IPS-18a (cell line): Measurements from ENCODE around the gene CHPF2.

Experiments
- H3K27ac ChIP-seq: one replicate; pipeline ENCODE4 v1.5.1; 2013; ENCODE audit warnings: low read length
- H3K27me3 ChIP-seq: one replicate; pipeline ENCODE4 v1.6.1; 2013; ENCODE audit warnings: mild to moderate bottlenecking, low read length; ENCODE audit not compliant: control insufficient read depth, insufficient read depth
- H3K36me3 ChIP-seq: one replicate; pipeline ENCODE4 v1.6.1; 2013; ENCODE audit warnings: low read depth, low read length; ENCODE audit not compliant: control insufficient read depth
- H3K4me1 ChIP-seq: one replicate; pipeline ENCODE4 v1.6.1; 2013; ENCODE audit warnings: low read depth, low read length; ENCODE audit not compliant: control insufficient read depth
- H3K4me3 ChIP-seq: one replicate; pipeline ENCODE4 v1.5.1; 2013; ENCODE audit warnings: low read length
- H3K9ac ChIP-seq: one replicate; pipeline ENCODE4 v1.6.1; 2013; ENCODE audit warnings: mild to moderate bottlenecking, low read length, moderate library complexity
- H3K9me3 ChIP-seq: one replicate; pipeline ENCODE4 v1.6.1; 2013; ENCODE audit warnings: low read depth, low read length; ENCODE audit not compliant: control insufficient read depth

CHPF2 gene

DNA sequence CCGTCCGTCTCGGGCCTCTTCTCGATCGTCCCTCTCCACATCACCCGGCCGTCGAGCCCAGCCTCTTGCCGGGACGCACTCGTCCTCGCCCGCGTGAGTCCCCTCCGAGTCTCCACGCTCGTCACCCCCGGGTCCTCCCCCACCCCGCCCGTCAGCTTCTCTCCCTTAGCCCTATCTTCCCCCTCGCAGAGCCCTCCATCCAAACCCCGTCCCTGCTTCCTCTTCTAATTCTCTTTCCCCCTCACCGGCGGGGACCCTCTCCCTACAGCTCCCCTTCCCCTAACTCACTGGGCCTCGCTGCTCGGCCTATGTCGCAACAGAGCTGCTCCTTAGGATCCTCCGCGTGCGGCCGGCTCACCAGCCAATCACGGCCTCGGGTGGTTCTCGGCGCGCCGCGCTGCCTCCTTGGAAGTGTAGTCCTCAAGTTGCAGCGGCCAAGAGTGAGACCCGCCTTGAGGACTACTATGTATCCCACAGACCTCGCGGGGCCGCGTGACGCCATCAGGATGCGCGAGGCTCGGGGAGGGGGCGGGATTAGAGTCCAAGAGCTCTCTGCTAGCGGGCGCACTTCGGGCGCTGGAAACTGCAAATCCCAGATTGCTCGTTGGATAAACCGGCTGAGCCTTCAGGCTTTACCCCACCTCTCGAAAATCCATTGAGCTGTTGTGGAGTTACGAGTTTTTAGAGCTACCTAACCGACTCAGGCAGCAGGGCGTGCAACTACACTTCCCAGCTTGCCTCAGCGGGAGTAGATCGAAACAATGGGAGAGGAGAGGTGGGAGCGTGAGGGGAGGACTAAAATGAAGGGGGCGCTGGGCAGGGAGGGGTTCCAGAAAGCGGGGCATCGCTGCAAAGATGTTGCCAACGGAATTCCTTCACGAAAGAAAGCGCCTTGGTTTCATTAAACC, 5.2 kb upstream of the CHPF2 start, which contains the start of gene ABCF2:
Gene ABCF2 (minus strand): TSS at position 331 of the 908 bp plus-strand sequence. CDS start 747 bp downstream, outside the sequence.
- peak within 1 kb of the TSS; percentile 76 for H3K9ac ChIP-seq
- peak within 1 kb of the TSS; percentile 78 for H3K4me3 ChIP-seq
- no peaks in the 10 kb centered on the region for H3K27me3 ChIP-seq
- H3K27ac ChIP-seq: peak within 1 kb of the TSS; percentile 62
- peaks cover 27% of the 10 kb centered on the region for H3K36me3 ChIP-seq
- no peaks in the 10 kb centered on the region for H3K9me3 ChIP-seq
- peaks cover 9% of the 10 kb centered on the region for H3K4me1 ChIP-seq

DNA sequence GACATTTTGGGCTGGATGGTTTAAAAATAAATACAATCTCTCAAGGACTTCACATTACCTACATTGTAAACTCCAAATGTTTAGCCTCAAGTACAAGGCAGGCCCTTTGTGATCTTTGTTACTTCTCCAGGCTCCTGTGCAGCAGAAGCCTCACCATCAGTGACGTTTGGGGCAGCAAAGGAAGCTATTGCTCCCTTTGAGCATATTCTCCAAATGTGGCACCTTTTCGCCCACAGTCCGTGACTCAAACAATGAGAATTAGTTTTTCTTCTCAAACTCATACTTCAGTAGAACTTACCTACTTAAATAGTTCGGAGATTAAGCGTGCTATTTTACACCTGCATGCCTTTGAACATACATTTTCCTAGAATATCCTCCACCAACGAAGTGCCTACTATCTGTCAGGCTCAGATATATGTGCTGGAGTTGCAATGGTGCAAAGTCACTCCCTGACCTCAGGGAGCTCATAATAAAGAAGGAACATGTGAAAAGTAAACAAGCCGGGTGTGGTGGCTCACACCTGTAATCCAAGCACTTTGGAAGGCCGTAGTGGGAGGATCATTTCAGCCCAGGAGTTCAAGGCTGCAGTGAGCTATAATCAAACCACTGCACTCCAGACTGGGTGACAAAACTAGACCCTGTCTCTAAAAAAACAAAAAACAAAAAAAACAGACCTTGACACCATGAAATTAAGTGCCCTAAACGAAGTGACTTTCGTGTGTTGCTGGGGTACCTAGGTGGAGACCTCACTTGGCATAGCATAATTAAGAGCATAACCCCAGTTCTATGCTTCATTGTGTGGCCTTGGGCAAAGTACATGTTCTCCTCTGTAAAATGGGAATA, 4.0 kb upstream of the CHPF2 start:
- Histone ChIP-seq H3K9ac (peak overlapping the region; percentile 70), H3K9me3 (no peaks in the 10 kb centered on the region), H3K4me3 (peak overlapping the region; percentile 78), H3K4me1 (peaks cover 10% of the 10 kb centered on the region), H3K36me3 (peaks cover 17% of the 10 kb centered on the region), H3K27ac (peak overlapping the region; percentile 62), H3K27me3 (no peaks in the 10 kb centered on the region)

DNA sequence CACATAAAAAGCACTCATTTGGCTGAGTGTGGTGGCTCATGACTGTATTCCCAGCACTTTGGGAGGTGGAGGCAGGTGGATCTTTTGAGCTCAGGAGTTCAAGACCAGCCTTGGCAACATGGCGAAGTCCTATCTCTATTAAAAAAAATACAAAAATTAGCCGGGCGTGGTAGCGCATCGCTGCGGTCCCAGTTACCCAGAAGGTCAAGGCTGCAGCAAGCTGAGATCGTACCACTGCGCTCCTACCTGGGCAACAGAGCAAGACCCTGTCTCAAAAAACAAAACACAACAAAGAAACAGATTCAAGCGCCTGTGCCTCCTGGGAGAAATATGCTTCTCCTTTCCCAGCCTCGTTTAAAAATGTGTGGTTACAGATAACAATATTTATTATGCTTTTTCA, 3.0 kb upstream of the CHPF2 start:
- H3K27me3 ChIP-seq: no peaks in the 10 kb centered on the region
- H3K9ac ChIP-seq: no peak overlapping the region
- no peak overlapping the region for H3K27ac ChIP-seq
- no peaks in the 10 kb centered on the region for H3K9me3 ChIP-seq
- no peak overlapping the region for H3K4me3 ChIP-seq
- peaks cover 14% of the 10 kb centered on the region for H3K4me1 ChIP-seq
- peaks cover 7% of the 10 kb centered on the region for H3K36me3 ChIP-seq

DNA sequence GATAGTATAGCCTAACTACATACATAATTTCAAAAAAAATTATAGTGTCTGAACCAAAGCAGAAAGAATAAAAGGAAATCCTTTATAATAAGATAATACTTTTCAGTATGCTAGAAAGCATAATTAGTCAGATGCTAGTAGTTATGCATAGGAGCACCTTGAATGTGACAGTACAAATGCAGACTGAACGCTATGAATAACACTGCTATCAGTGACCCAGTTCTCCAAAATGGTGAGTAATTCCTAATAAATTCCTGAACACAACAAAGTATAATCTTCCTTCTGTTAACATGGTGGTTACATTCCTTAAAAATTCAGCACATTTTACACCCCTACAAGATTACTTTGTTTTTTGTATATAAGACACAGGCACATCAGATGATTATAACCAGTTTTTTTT, 1.2 kb upstream of the CHPF2 start:
- Histone ChIP-seq H3K9me3 (no peaks in the 10 kb centered on the region), H3K4me1 (peaks cover 14% of the 10 kb centered on the region), H3K27ac (no peak overlapping the region), H3K27me3 (no peaks in the 10 kb centered on the region), H3K9ac (no peak overlapping the region), H3K36me3 (no peaks in the 10 kb centered on the region), H3K4me3 (no peak overlapping the region)

DNA sequence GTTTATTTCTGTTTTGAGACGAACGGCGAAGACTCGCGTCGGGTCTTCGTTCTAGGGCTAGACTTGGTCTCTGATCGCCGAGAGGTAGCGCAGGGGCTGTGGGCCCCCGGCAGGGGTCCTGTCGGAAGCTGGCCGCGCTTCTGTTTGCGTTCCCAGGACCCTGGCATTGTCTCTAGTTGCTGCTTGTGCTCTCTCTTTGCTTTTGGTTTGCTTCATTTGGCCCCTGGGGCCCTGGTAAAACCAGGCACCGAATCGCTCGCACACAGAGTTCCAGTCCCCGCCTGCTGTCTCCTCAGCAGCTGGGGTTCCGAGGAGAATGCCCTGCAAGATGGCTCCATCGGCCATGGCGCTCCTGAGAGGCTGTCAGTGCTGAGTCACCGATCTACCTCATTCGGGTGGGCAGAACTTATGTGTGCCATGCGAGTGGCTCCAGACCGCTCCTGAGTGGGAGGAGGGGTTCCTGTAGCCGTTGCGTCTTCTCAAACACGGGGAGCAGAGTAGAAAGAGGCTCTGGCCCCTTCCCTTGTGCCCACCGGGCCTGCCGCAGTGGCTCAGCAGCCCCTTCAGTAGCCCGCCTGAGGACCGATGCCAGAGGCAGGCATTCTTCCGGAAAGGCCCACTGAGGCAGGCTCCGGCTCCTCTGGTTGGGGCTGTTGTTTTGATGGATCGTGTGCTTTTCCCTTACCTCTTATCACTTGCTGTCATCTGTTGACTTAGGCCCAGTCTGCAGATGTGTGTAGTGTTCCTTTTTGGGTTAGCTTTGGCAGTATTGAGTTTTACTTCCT, 826 bp downstream of the CHPF2 start:
- Histone ChIP-seq H3K4me1 (peaks cover 12% of the 10 kb centered on the region), H3K9me3 (no peaks in the 10 kb centered on the region), H3K4me3 (peak overlapping the region; percentile 84), H3K27me3 (no peaks in the 10 kb centered on the region), H3K27ac (no peak overlapping the region), H3K9ac (peak overlapping the region; percentile 68), H3K36me3 (peaks cover 8% of the 10 kb centered on the region)

DNA sequence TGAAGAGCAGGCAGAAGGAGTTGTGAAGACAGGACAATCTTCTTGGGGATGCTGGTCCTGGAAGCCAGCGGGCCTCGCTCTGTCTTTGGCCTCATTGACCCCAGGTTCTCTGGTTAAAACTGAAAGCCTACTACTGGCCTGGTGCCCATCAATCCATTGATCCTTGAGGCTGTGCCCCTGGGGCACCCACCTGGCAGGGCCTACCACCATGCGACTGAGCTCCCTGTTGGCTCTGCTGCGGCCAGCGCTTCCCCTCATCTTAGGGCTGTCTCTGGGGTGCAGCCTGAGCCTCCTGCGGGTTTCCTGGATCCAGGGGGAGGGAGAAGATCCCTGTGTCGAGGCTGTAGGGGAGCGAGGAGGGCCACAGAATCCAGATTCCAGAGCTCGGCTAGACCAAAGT, 1.5 kb downstream of the CHPF2 start:
- Histone ChIP-seq H3K4me1 (peaks cover 10% of the 10 kb centered on the region), H3K27ac (no peak overlapping the region), H3K9me3 (no peaks in the 10 kb centered on the region), H3K9ac (no peak overlapping the region), H3K27me3 (no peaks in the 10 kb centered on the region), H3K4me3 (peak overlapping the region; percentile 84), H3K36me3 (peaks cover 10% of the 10 kb centered on the region)

DNA sequence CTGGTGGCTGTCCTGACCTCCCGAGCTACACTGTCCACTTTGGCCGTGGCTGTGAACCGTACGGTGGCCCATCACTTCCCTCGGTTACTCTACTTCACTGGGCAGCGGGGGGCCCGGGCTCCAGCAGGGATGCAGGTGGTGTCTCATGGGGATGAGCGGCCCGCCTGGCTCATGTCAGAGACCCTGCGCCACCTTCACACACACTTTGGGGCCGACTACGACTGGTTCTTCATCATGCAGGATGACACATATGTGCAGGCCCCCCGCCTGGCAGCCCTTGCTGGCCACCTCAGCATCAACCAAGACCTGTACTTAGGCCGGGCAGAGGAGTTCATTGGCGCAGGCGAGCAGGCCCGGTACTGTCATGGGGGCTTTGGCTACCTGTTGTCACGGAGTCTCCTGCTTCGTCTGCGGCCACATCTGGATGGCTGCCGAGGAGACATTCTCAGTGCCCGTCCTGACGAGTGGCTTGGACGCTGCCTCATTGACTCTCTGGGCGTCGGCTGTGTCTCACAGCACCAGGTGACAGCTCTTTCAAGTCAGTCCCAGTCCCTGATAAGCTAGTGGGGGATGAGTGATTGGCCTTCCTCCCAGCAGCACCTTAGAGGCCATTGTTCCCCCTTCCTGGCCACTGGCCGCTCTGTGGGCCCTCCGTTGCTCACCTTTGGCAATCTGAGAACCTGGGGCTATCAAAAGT, 3.0 kb downstream of the CHPF2 start:
- Histone ChIP-seq H3K9ac (no peak overlapping the region), H3K4me1 (peaks cover 10% of the 10 kb centered on the region), H3K4me3 (no peak overlapping the region), H3K27me3 (no peaks in the 10 kb centered on the region), H3K36me3 (peaks cover 11% of the 10 kb centered on the region), H3K9me3 (no peaks in the 10 kb centered on the region), H3K27ac (no peak overlapping the region)

DNA sequence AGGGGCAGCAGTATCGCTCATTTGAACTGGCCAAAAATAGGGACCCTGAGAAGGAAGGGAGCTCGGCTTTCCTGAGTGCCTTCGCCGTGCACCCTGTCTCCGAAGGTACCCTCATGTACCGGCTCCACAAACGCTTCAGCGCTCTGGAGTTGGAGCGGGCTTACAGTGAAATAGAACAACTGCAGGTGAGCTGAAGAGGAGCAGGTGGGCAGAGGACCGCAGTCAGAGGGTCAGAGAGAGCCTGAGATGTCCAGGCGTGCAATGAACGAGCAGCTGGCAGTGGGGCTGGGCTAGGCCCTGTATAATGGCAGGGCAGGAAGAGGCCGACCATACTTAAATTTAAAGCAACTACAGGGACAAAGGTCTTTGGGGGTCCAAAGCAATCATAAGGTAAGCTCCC, 4.1 kb downstream of the CHPF2 start:
- Histone ChIP-seq H3K4me1 (peaks cover 10% of the 10 kb centered on the region), H3K27me3 (no peaks in the 10 kb centered on the region), H3K36me3 (peaks cover 11% of the 10 kb centered on the region), H3K9ac (no peak overlapping the region), H3K27ac (no peak overlapping the region), H3K9me3 (no peaks in the 10 kb centered on the region), H3K4me3 (no peak overlapping the region)

DNA sequence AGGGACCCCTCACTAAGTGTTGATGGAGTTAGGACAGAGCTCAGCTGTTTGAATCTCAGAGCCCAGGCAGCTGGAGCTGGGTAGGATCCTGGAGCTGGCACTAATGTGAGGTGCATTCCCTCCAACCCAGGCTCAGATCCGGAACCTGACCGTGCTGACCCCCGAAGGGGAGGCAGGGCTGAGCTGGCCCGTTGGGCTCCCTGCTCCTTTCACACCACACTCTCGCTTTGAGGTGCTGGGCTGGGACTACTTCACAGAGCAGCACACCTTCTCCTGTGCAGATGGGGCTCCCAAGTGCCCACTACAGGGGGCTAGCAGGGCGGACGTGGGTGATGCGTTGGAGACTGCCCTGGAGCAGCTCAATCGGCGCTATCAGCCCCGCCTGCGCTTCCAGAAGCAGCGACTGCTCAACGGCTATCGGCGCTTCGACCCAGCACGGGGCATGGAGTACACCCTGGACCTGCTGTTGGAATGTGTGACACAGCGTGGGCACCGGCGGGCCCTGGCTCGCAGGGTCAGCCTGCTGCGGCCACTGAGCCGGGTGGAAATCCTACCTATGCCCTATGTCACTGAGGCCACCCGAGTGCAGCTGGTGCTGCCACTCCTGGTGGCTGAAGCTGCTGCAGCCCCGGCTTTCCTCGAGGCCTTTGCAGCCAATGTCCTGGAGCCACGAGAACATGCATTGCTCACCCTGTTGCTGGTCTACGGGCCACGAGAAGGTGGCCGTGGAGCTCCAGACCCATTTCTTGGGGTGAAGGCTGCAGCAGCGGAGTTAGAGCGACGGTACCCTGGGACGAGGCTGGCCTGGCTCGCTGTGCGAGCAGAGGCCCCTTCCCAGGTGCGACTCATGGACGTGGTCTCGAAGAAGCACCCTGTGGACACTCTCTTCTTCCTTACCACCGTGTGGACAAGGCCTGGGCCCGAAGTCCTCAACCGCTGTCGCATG, 5.2 kb downstream of the CHPF2 start:
- Histone ChIP-seq H3K4me3 (no peak overlapping the region), H3K4me1 (peaks cover 6% of the 10 kb centered on the region), H3K9me3 (no peaks in the 10 kb centered on the region), H3K36me3 (peaks cover 11% of the 10 kb centered on the region), H3K27ac (no peak overlapping the region), H3K9ac (no peak overlapping the region), H3K27me3 (no peaks in the 10 kb centered on the region)

DNA sequence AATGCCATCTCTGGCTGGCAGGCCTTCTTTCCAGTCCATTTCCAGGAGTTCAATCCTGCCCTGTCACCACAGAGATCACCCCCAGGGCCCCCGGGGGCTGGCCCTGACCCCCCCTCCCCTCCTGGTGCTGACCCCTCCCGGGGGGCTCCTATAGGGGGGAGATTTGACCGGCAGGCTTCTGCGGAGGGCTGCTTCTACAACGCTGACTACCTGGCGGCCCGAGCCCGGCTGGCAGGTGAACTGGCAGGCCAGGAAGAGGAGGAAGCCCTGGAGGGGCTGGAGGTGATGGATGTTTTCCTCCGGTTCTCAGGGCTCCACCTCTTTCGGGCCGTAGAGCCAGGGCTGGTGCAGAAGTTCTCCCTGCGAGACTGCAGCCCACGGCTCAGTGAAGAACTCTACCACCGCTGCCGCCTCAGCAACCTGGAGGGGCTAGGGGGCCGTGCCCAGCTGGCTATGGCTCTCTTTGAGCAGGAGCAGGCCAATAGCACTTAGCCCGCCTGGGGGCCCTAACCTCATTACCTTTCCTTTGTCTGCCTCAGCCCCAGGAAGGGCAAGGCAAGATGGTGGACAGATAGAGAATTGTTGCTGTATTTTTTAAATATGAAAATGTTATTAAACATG, 6.0 kb downstream of the CHPF2 start:
- no peak overlapping the region for H3K27ac ChIP-seq
- H3K4me1 ChIP-seq: peaks cover 3% of the 10 kb centered on the region
- no peaks in the 10 kb centered on the region for H3K27me3 ChIP-seq
- no peaks in the 10 kb centered on the region for H3K9me3 ChIP-seq
- peaks cover 11% of the 10 kb centered on the region for H3K36me3 ChIP-seq
- H3K4me3 ChIP-seq: no peak overlapping the region
- H3K9ac ChIP-seq: no peak overlapping the region
